Measurements from ENCODE around the gene PISD. TPM values are rescaled to one million over a fixed set of nuclear protein-coding genes. Genes with fewer than 3 reads are reported as not detected.
A peak's percentile ranks its signal among the peaks of the same experiment; 100 is the strongest.

The PISD gene
- total RNA-seq, 1 donor from 2014 or later, result 51.2 TPM

- no peaks in the 10 kb centered on the region for H3K9me3 ChIP-seq
- DNase-seq, result no peak
- H3K4me3 ChIP-seq, result no peak overlapping the region
- no peaks in the 10 kb centered on the region for H3K36me3 ChIP-seq
- ATAC-seq, result no peak
- intact Hi-C loops (cut with DNase I), result no loop called here
- H3K4me1 ChIP-seq, result no peaks in the 10 kb centered on the region
- TF ChIP-seq CTCF (IDR thresholded peaks at IDR 0.05), result no peak
- no peak overlapping the region for H3K27ac ChIP-seq
- no peaks in the 10 kb centered on the region for H3K27me3 ChIP-seq
These were observed 56.0 kb downstream of the PISD start for GRCh38 chr22:31605851-31606585.

GRCh38 chr22:31604746-31605705 lies 57.0 kb downstream of the PISD start:
- ATAC-seq, result no peak

GRCh38 chr22:31604137-31604705 lies 57.8 kb downstream of the PISD start:
- Histone ChIP-seq H3K9me3 (no peaks in the 10 kb centered on the region), H3K27me3 (no peaks in the 10 kb centered on the region), H3K27ac (no peak overlapping the region), H3K4me3 (no peak overlapping the region), H3K4me1 (no peaks in the 10 kb centered on the region), H3K36me3 (no peaks in the 10 kb centered on the region)
- DNase-seq (no peak), ATAC-seq (no peak)
- intact Hi-C loops (cut with DNase I), result no loop called here
- no peak for TF ChIP-seq CTCF (IDR thresholded peaks at IDR 0.05)

More at GRCh38 chr22:31604746-31605705, 57.0 kb downstream of the PISD start:
- no peak overlapping the region for H3K4me3 ChIP-seq
- H3K27ac ChIP-seq, result no peak overlapping the region
- intact Hi-C loops (cut with DNase I), result no loop called here
- no peak for TF ChIP-seq CTCF (IDR thresholded peaks at IDR 0.05)
- H3K4me1 ChIP-seq, result no peaks in the 10 kb centered on the region
- no peak for DNase-seq
- no peaks in the 10 kb centered on the region for H3K27me3 ChIP-seq
- H3K36me3 ChIP-seq, result no peaks in the 10 kb centered on the region
- no peaks in the 10 kb centered on the region for H3K9me3 ChIP-seq

GRCh38 chr22:31603574-31603973 lies 58.4 kb downstream of the PISD start:
- no peak for DNase-seq
- H3K27ac ChIP-seq, result peak overlapping the region; percentile 68

More at GRCh38 chr22:31603574-31603973, 58.4 kb downstream of the PISD start:
- H3K9me3 ChIP-seq, result no peaks in the 10 kb centered on the region
- no peaks in the 10 kb centered on the region for H3K36me3 ChIP-seq
- ATAC-seq, result no peak
- no peak for TF ChIP-seq CTCF (IDR thresholded peaks at IDR 0.05)
- no peaks in the 10 kb centered on the region for H3K4me1 ChIP-seq
- intact Hi-C loops (cut with DNase I), result no loop called here
- H3K4me3 ChIP-seq, result no peak overlapping the region
- H3K27me3 ChIP-seq, result no peaks in the 10 kb centered on the region
